Fibroblast of upper back skin (primary cell): Measurements from ENCODE around the gene PUS7L.
"Not testable (repeated sequence)": the region's sequence is repeated elsewhere in the genome, so short reads cannot be mapped to it uniquely, and the experiment has no call there.

ENCODE experiments used
- DNase-seq: peaks from one replicate; pipeline ENCODE4 v3.0.0-alpha.2; 2013

PUS7L gene

GRCh38 chr12:43749016-43749415, 9.6 kb downstream of the PUS7L start:
- DNase-seq: no peak

DNA sequence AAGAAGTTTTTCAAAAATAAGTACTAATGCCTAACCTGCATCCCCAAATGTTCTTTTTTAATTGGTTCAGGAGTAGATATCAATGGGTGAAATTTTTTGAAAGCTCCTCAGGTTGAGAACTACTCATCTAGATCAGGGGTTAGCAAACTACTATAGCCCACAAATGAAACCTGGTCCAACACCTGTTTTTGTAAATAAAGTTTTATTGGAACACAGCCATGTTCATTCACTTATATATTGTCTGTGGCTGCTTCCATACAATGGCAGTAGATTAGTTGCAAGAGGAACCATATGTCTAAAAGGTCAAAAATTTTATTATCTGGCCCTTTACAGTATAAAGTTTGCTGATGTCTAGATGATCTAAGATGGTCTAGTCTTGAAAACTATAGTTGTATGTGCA, 13.8 kb downstream of the PUS7L start:
- DNase-seq: no peak

DNA sequence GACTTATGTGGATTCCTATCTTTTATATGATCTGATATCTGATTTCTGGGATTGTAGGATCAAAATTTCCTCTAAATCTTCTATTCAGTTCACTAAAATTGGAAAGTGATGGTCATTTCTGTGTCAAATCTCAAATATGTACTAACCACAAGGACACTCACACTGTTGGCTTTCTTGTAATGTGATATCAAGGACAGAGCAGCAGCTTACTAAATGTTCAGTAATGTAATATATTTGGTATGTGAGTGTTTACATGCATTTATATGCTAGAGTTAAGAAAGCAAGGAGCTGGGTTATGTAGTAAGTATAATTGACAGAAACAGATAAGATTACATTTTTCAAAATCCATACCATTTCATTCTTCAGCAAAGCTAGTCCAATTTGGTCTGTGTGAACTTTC, 16.5 kb downstream of the PUS7L start:
- peak; percentile 87 for DNase-seq

GRCh38 chr12:43740511-43741100, 18.0 kb downstream of the PUS7L start:
- peak; percentile 53 for DNase-seq

- DNase-seq: peak; percentile 78
Measured at GRCh38 chr12:43737646-43738045, 20.9 kb downstream of the PUS7L start.

- peak; percentile 29 for DNase-seq
Measured at GRCh38 chr12:43736927-43737440, 21.6 kb downstream of the PUS7L start.

DNA sequence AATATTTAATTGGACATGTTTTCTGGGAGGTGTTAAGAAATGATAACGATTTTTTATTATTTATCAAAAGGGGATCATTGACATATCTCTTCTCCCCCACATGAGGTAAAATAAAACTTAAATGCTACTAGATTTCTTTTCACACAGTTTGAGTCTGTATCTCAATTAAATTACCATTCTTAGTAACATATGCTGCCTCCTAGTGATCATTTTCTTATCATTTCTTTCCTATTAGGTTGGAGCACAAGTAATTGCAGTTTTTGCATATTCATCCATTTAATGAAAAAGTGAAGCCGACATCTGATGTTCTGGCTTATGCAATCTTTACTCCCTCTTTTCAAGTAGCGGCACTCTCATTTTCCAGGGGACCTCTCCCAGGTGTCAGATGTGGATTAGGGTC, 24.9 kb downstream of the PUS7L start:
- no peak for DNase-seq

GRCh38 chr12:43730283-43730682, 28.3 kb downstream of the PUS7L start:
- DNase-seq: no peak

- no peak for DNase-seq
Measured at GRCh38 chr12:43728698-43729097, 29.9 kb downstream of the PUS7L start.

- no peak for DNase-seq
Measured at GRCh38 chr12:43728117-43728516, 30.5 kb downstream of the PUS7L start.

DNA sequence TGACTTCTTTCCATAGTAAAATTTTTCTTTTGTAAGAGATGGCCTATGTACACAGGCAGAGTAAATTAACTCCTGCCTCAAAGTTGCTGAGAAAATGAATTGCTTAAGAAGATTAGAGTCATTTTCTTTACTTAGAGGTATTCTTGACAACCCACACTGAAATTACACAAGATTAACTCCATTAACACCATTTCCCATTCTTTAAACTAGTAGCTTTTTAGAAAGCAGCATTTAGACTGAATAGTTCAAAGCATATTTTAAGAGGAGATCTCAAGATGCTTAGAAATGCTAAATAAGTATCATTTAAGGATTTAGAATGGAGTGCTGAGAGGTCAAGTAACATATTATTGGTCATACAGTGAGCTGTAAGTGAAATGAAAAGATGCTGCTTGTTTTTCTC, 35.5 kb downstream of the PUS7L start:
- DNase-seq: no peak

- no peak for DNase-seq
Measured at GRCh38 chr12:43722621-43723020, 36.0 kb downstream of the PUS7L start.

DNA sequence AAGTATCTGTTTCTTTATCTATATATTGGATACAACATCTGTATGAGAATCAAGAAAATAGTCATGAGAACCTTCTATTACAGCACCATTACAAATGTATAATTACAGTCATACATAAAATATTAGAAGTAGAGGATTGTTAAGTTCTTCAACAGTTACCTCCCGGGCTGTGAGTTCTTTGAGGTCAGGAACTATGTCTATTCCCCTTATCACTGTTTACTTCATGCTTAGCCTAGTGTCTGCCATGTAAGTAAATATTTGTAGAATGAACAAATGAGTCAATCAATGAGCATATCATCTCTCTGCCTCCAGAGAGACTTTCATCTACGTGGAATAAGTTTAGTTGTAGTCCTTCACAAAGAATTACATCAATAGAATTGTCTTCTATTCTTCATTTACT, 47.2 kb downstream of the PUS7L start:
- no peak for DNase-seq

GRCh38 chr12:43703772-43704171, 54.8 kb downstream of the PUS7L start:
- not testable (repeated sequence) for DNase-seq

GRCh38 chr12:43701194-43701593, 57.4 kb downstream of the PUS7L start:
- not testable (repeated sequence) for DNase-seq

- no peak for DNase-seq
Measured at GRCh38 chr12:43696154-43696553, 62.4 kb downstream of the PUS7L start.

DNA sequence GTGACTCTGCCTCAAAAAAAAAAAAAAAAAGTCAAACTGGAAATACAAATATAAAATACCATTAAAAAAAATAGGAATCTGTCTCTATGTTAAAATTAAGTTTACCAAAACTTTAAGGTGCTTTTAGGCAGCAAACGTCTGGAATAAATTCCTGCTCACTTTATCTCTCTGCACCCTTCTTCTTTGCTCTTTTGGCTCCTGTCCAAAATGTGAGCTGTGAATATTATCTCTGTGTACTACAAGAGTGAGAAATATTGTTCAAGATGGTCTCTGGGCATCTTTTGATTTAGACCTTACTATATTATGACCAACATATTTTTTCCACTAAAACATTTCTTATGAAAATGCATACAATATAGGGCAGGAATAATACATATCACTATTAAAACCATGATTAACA, 63.7 kb downstream of the PUS7L start:
- no peak for DNase-seq

- peak; percentile 55 for DNase-seq
Measured at GRCh38 chr12:43692064-43692463, 66.5 kb downstream of the PUS7L start.

- not testable (repeated sequence) for DNase-seq
Measured at GRCh38 chr12:43685491-43685890, 73.1 kb downstream of the PUS7L start.

- DNase-seq: no peak
Measured at GRCh38 chr12:43676183-43676813, 82.3 kb downstream of the PUS7L start.

DNA sequence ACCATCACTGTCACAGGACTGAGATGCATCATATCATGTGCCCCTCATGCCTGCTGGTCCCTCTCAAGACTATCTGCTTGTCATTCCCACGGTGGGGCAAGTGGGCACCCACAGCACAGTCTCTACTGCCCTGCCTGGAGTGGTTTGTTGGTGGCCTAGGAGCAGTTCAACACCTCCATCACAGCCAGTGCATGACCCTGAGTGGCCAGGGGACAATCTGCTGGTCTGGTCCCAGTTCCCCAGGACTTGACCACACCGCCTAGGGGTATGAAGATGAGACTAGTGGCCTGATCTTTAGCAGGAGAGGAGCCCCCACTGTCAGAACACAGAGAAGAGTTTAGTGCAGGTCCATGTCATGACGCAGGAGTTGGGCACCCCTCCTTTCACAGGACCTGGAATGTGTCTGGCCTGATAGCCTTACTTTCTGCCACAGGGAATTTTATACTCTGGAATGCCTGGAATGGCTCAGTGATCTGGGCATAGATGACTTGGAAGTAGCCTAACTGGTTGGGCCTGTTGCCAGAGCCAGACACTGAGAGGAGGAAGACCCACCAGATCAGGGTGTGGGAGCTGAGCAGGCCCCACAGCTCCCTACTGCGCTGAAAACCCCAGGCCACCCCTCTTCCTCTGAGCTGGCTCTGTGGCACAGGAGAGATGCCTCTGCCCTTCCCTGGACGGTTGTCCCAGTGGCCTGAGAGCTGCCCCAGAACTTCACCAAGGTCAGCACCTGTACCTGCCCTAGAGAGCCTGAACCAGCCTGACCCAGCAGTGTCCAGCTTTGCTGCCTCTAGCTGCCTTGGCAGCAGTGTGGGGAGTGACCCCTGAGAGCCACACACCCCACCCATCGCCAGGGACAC, 83.3 kb downstream of the PUS7L start:
- DNase-seq: peak; percentile 35

DNA sequence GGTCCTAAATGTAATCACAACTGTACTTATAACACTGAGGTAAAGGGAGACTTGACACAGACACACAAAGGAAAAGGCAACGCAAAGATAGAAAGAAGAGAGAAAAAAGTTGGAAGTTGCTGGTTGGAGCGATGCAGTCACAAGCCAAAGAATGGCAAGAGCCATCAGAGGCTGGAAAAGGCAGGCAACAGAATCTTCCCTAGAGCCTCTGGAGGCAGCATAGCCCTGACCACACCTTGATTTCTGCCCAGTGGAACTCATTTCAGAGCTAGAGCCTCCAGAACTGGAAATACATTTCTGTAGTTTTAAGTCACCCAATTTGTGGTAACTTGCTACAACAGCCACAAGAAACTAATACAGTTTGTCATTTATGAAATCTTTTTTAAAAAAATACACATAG, 89.2 kb downstream of the PUS7L start:
- DNase-seq: no peak
